D721Med (cell line): ENCODE results near the gene ERBB4.

Source experiments
- DNase-seq: peaks from one replicate; pipeline ENCODE4 v3.0.0; 2011; ENCODE audit warnings: low spot score; ENCODE audit not compliant: insufficient read length
- FAIRE-seq: peaks from 2 replicates; lab custom pipeline; 2011; peaks lifted over from hg19 to GRCh38; lab: Jason Lieb, UNC
- TF ChIP-seq, protein P1 (sequence below): IDR thresholded peaks from 2 replicates; pipeline ENCODE4 v1.5.1; 2012; ENCODE audit warnings: mild to moderate bottlenecking, control low read depth; ENCODE audit not compliant: insufficient read depth; ENCODE audit errors: missing control alignments

Gene ERBB4

DNA sequence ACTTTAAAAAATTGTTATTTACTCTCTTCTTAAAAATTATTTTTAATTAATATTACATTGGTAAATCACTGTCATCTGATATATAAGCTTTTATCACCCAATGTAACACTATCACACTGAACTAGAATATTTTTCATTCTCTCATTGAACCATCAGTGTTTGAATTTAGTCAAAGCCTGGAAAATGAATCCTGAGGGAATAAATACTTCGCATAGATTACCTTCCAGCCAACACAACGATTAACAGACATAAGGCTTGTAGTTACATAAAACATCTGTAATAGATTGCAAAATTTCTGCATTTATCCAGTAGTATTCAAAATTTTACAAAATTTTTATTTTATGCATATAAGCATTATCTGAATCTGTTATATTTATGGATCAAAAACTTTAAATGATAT is 314.9 kb downstream of the ERBB4 start:
- TF ChIP-seq, protein P1, sequence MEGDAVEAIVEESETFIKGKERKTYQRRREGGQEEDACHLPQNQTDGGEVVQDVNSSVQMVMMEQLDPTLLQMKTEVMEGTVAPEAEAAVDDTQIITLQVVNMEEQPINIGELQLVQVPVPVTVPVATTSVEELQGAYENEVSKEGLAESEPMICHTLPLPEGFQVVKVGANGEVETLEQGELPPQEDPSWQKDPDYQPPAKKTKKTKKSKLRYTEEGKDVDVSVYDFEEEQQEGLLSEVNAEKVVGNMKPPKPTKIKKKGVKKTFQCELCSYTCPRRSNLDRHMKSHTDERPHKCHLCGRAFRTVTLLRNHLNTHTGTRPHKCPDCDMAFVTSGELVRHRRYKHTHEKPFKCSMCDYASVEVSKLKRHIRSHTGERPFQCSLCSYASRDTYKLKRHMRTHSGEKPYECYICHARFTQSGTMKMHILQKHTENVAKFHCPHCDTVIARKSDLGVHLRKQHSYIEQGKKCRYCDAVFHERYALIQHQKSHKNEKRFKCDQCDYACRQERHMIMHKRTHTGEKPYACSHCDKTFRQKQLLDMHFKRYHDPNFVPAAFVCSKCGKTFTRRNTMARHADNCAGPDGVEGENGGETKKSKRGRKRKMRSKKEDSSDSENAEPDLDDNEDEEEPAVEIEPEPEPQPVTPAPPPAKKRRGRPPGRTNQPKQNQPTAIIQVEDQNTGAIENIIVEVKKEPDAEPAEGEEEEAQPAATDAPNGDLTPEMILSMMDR, result no peak
- FAIRE-seq, result no peak

DNA sequence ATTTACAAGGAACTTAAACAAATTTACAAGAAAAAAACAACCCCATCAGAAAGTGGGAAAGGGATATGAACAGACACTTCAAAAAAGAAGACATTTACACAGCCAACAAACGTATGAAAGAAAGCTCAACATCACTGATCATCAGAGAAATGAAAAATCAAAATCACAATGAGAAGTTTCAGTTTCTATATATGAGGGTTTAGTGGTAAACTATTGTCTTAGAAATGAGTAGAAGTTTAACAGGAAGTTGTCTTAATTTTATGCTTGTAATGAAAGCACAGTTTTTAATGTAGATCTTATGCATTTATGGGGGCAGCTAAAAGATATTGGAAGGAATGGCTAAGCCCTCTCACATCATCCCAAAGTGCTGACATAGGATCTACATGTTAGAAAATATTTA is 325.4 kb downstream of the ERBB4 start:
- no peak for FAIRE-seq
- no peak for DNase-seq
- TF ChIP-seq, protein P1, result no peak

More for the DNA sequence above, 314.9 kb downstream of the ERBB4 start:
- DNase-seq, result no peak

DNA sequence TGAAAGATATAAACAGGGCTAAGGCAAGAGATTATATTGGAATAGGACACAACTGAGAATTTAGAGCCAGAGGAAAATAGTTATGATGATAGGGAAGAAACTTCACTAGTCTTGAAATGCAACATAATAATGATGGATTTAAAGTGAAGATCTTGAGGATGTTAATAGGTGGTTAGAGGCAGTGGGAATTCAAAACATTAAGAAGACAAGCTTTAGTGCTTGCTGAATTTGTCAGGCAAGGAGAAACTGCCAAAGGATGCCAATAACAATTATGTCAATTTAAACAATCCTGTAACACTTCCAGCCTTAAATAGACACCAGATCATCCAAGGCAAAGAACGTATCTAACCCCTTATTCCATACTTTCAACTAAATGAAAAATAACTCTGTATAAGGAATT is 330.1 kb downstream of the ERBB4 start:
- TF ChIP-seq, protein P1, result no peak
- FAIRE-seq, result no peak
- DNase-seq, result no peak

DNA sequence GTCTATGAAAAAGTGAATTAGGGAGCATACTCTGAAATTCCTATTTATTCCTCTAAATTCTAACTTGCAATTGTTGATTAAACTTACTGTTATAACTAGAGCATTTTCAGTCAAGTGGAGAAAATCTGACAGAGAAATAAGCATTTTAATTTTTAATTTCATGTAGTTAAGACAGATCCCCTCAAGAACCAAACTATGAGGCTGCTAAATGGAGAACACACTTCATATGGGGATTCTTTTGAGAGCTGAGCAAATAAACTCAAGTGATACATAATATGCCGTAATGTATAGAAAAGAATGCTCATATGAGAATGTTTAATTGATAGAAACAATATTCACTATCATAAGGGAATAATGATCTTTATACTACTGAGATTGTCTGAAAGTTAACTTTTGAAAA is 340.8 kb downstream of the ERBB4 start:
- no peak for FAIRE-seq
- TF ChIP-seq, protein P1, result no peak
- DNase-seq, result no peak

DNA sequence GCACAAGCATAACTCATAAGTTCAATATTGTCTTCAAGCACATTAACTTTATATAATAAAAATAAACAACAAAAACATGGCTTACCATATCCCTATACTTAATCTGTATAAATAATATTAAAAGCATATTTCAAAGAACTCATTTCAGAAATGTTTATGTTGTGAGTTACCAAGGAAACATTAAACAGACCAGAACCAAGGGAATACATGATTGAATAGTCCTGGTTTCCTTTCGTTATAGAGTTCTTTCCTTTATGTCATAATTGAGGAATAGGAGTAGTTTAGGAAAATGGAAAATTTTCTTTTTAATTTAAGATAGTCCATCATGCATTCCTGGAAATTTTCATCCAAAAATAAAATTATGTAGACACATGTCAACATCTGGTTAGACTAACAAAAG is 343.0 kb downstream of the ERBB4 start:
- FAIRE-seq (no peak), DNase-seq (no peak)
- TF ChIP-seq, protein P1, result no peak

DNA sequence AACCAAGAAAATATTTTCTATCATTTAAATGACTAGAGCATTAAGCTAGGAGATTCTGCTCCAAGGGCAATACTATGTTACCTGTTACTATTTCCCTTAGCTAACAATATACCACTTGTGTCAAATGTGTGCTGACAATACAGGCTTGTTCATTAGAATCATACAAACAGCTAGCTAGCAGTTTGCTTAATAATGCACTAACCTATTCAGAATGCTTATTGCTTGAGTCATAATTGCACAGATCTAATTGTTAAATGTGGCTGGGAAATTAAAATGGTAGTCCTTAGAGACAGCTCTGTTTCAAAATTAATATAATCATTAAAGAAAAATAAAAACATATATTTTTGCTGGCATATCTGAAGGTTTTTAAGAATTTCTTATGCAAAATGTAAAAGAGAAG is 344.2 kb downstream of the ERBB4 start:
- TF ChIP-seq, protein P1, result no peak
- DNase-seq (no peak), FAIRE-seq (no peak)

DNA sequence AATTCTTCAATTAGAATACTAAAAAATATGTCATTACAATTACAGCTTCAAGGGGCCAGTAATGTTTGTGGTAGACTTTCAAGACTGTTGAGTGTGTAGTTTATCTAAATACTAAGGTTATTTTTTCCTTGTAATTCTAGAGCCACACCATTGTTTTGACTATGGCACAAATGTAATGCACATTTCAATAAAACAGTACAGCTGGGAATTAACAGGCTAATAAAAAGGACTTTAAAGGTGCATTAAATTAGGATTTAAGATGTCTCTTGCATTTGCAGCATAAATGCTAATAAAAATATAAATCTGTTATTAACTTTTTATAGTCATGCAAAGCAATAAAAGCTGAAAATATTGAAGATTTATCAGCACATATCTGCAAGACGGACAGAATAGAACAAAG is 344.8 kb downstream of the ERBB4 start:
- DNase-seq (no peak), FAIRE-seq (no peak)
- TF ChIP-seq, protein P1, result no peak
